ENCODE measurements around the gene KSR1. TPM values are rescaled to one million over a fixed set of nuclear protein-coding genes. Genes with fewer than 3 reads are reported as not detected.
"Not testable (repeated sequence)": the region's sequence is repeated elsewhere in the genome, so short reads cannot be mapped to it uniquely, and the experiment has no call there.

Gene KSR1
- total RNA-seq, 2 donors from 2014 or later: 7.9 to 10.2 TPM

- DNase-seq (ENCODE audit: low spot score): no peak
- Histone ChIP-seq H3K36me3 (no peaks in the 10 kb centered on the region), H3K27ac (no peak overlapping the region), H3K4me1 (no peaks in the 10 kb centered on the region), H3K27me3 (no peaks in the 10 kb centered on the region), H3K4me3 (no peak overlapping the region), H3K9me3 (no peaks in the 10 kb centered on the region)
- TF ChIP-seq CTCF (IDR thresholded peaks at IDR 0.05): no peak
These were observed 35.9 kb upstream of the KSR1 start for GRCh38 chr17:27420211-27420950.

GRCh38 chr17:27421111-27421510 is 35.1 kb upstream of the KSR1 start:
- no peaks in the 10 kb centered on the region for H3K36me3 ChIP-seq
- H3K4me3 ChIP-seq: no peak overlapping the region
- H3K27ac ChIP-seq: no peak overlapping the region
- no peaks in the 10 kb centered on the region for H3K4me1 ChIP-seq
- TF ChIP-seq CTCF (IDR thresholded peaks at IDR 0.05): no peak
- no peaks in the 10 kb centered on the region for H3K9me3 ChIP-seq
- no peaks in the 10 kb centered on the region for H3K27me3 ChIP-seq
- DNase-seq (ENCODE audit: low spot score): no peak

GRCh38 chr17:27421626-27422025 is 34.6 kb upstream of the KSR1 start:
- not testable (repeated sequence) for H3K9me3 ChIP-seq; H3K36me3 ChIP-seq; H3K4me3 ChIP-seq; H3K27ac ChIP-seq; H3K4me1 ChIP-seq; H3K27me3 ChIP-seq; DNase-seq (ENCODE audit: low spot score)

GRCh38 chr17:27422601-27423000 is 33.6 kb upstream of the KSR1 start:
- no peak for DNase-seq (ENCODE audit: low spot score)
- TF ChIP-seq CTCF (IDR thresholded peaks at IDR 0.05): no peak
- H3K4me3 ChIP-seq: no peak overlapping the region
- H3K9me3 ChIP-seq: no peaks in the 10 kb centered on the region
- no peaks in the 10 kb centered on the region for H3K27me3 ChIP-seq
- H3K36me3 ChIP-seq: no peaks in the 10 kb centered on the region
- no peaks in the 10 kb centered on the region for H3K4me1 ChIP-seq
- H3K27ac ChIP-seq: no peak overlapping the region

GRCh38 chr17:27423651-27424050 is 32.6 kb upstream of the KSR1 start:
- H3K9me3 ChIP-seq: no peaks in the 10 kb centered on the region
- no peak for TF ChIP-seq CTCF (IDR thresholded peaks at IDR 0.05)

GRCh38 chr17:27424516-27424915 is 31.7 kb upstream of the KSR1 start:
- no peak for DNase-seq (ENCODE audit: low spot score)
- Histone ChIP-seq H3K9me3 (no peaks in the 10 kb centered on the region), H3K27ac (no peak overlapping the region), H3K4me3 (no peak overlapping the region), H3K36me3 (no peaks in the 10 kb centered on the region), H3K27me3 (no peaks in the 10 kb centered on the region), H3K4me1 (no peaks in the 10 kb centered on the region)
- no peak for TF ChIP-seq CTCF (IDR thresholded peaks at IDR 0.05)

More at GRCh38 chr17:27423651-27424050, 32.6 kb upstream of the KSR1 start:
- no peak overlapping the region for H3K27ac ChIP-seq
- no peak for DNase-seq (ENCODE audit: low spot score)
- no peaks in the 10 kb centered on the region for H3K36me3 ChIP-seq
- no peaks in the 10 kb centered on the region for H3K27me3 ChIP-seq
- H3K4me1 ChIP-seq: no peaks in the 10 kb centered on the region
- H3K4me3 ChIP-seq: no peak overlapping the region
